K562 (cell line): ENCODE measurements around the gene HAUS5. TPM values are rescaled to one million over a fixed set of nuclear protein-coding genes. Genes with fewer than 3 reads are reported as not detected.

ENCODE experiments used
- CBX1 ChIP-seq: sonication (generic); IDR thresholded peaks from 2 replicates; pipeline ENCODE4 v1.6.1; 2016; ENCODE audit warnings: antibody characterized with exemption, low read depth, mild to moderate bottlenecking
- ELF1 ChIP-seq: fragments of 200-800 bp; sonication (Bioruptor generic); IDR thresholded peaks from 2 replicates; pipeline ENCODE4 v1.6.1; 2016; ENCODE audit warnings: missing genetic modification characterization, missing compliant biosample characterization
- EP300 ChIP-seq: IDR thresholded peaks from 2 replicates; pipeline ENCODE4 v1.6.1; 2012; ENCODE audit warnings: low read length, improper control_type of control experiment
- ETS1 ChIP-seq: conservative IDR thresholded peaks from 2 replicates; pipeline ENCODE4 v1.6.1; 2011; ENCODE audit warnings: low read depth, mild to moderate bottlenecking, low read length; ENCODE audit not compliant: control insufficient read depth
- FOXP4 ChIP-seq: sonication (generic); formaldehyde crosslinking; IDR thresholded peaks from 2 replicates; pipeline ENCODE4 v1.8.0; 2022; ENCODE audit warnings: mild to moderate bottlenecking, missing genetic modification reagents, borderline replicate concordance
- HNRNPL ChIP-seq: fragments of 200-400 bp; formaldehyde crosslinking; IDR thresholded peaks from 2 replicates; pipeline ENCODE4 v1.6.1; 2017; ENCODE audit warnings: low read depth, mild to moderate bottlenecking, low read length
- HSF4 ChIP-seq: fragments of 250-450 bp; sonication (Bioruptor Pico); IDR thresholded peaks from 2 replicates; pipeline ENCODE4 v2.1.2; 2022; ENCODE audit warnings: mild to moderate bottlenecking, moderate library complexity, borderline replicate concordance
- KDM4B ChIP-seq, 2 experiments: fragments of 450-650 bp in 1 of 2; sonication (generic) in 1 of 2; IDR thresholded peaks; 2 replicates each; pipeline ENCODE4 v1.6.1; 2016 to 2017; ENCODE audit warnings: borderline replicate concordance in 2 of 2, antibody characterized with exemption in 1 of 2, low read depth in 1 of 2, mild to moderate bottlenecking in 1 of 2
- MEIS2 ChIP-seq: fragments of 450-650 bp; IDR thresholded peaks from 2 replicates; pipeline ENCODE4 v1.6.1; 2014; ENCODE audit warnings: mild to moderate bottlenecking; ENCODE audit not compliant: partially characterized antibody
- NR2F6 ChIP-seq: fragments of 450-650 bp; formaldehyde crosslinking; IDR thresholded peaks from 2 replicates; pipeline ENCODE4 v1.4.0; 2020; ENCODE audit warnings: mild to moderate bottlenecking
- RFX1 ChIP-seq: fragments of 450-650 bp; IDR thresholded peaks from 2 replicates; pipeline ENCODE4 v1.6.1; 2016; ENCODE audit warnings: mild to moderate bottlenecking, moderate library complexity
- TBL1XR1 ChIP-seq, 2 experiments: IDR thresholded peaks; 2 replicates each; pipeline ENCODE4 v1.6.1; 2012; ENCODE audit warnings: improper control_type of control experiment in 2 of 2, low read length in 2 of 2, mild to moderate bottlenecking in 1 of 2
- USF1 ChIP-seq: sonication (generic); formaldehyde crosslinking; IDR thresholded peaks from 2 replicates; pipeline ENCODE4 v1.9.0; 2022; ENCODE audit warnings: mild to moderate bottlenecking, missing genetic modification reagents
- XRCC3 ChIP-seq: fragments of 450-650 bp; IDR thresholded peaks from 2 replicates; pipeline ENCODE4 v1.6.1; 2017; ENCODE audit warnings: mild to moderate bottlenecking, moderate library complexity
- ZNF174 ChIP-seq: fragments of 250-450 bp; sonication (Bioruptor Pico); IDR thresholded peaks from 2 replicates; pipeline ENCODE4 v1.4.0; 2020; ENCODE audit warnings: mild to moderate bottlenecking
- polyA plus RNA-seq, 8 experiments: library from polyadenylated mRNA; depleted of rRNA in 4 of 8; stranded (reverse) in 5 of 8; unstranded in 3 of 8; fragments of >200 nt; fragmentation: Nextera tagmentation in 2 of 8; fragmentation: Illumina TruSeq in 1 of 8; extraction: Ambion mirVana in 2 of 8; extraction: Trizol in 1 of 8; gene quantifications; 2 replicates each; pipeline versions ENCODE4 v1.2.1 to v1.2.3, GENCODE V29; 2011 to 2014; ENCODE audit warnings: inconsistent platforms in 1 of 8, missing spikeins in 1 of 8
- total RNA-seq, 7 experiments: library from RNA; depleted of rRNA in 6 of 7; stranded (reverse); fragments of >200 nt in 6 of 7; fragmentation: Illumina TruSeq in 2 of 7; extraction: Trizol in 2 of 7; gene quantifications; 2 replicates each; pipeline versions ENCODE4 v1.2.1 to v1.2.3, GENCODE V29; 2011 to 2021; ENCODE audit warnings: low replicate concordance in 1 of 7
- TF ChIP-seq, protein P1 (sequence below): fragments of 250-450 bp; sonication (Bioruptor Pico); IDR thresholded peaks from 2 replicates; pipeline ENCODE4 v1.8.0; 2021; ENCODE audit warnings: moderate library complexity, mild to moderate bottlenecking, inconsistent platforms
- TF ChIP-seq, protein P2 (sequence below): fragments of 200-400 bp; formaldehyde crosslinking; IDR thresholded peaks from 2 replicates; pipeline ENCODE4 v1.6.1; 2017; ENCODE audit warnings: mild to moderate bottlenecking, low read depth, low read length, moderate library complexity

Gene HAUS5
- total and polyA plus RNA-seq, 9 of the 15 experiments (the other 6 are each of a cell fraction or from before 2014, with no cell fraction given), result 3.5 to 41.3 (median 14.2) TPM

DNA sequence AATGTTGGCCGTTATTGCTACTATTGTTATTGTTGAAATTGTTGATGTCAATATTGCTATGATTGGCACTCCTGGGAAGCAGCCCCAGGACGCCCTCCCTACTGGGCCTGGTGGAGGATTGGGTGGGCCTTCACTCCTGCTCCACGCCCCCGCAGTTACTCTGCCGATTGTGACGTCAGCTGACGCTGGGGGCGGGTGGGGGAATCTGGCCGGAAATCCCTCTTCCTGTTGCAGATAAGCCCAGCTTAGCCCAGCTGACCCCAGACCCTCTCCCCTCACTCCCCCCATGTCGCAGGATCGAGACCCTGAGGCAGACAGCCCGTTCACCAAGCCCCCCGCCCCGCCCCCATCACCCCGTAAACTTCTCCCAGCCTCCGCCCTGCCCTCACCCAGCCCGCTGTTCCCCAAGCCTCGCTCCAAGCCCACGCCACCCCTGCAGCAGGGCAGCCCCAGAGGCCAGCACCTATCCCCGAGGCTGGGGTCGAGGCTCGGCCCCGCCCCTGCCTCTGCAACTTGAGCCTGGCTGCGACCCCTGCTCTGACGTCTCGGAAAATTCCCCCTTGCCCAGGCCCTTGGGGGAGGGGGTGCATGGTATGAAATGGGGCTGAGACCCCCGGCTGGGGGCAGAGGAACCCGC is 29.1 kb downstream of the HAUS5 start, which contains the start of gene ETV2 (continued):
- TF ChIP-seq ETS1, result peak; percentile 76; the same call in 1 of the 2 replicates
- TF ChIP-seq CBX1, result 0 out of 2 replicates have a peak, but pooled peaks have one; percentile 31
- TF ChIP-seq FOXP4 (CRISPR knock-in tag), result no peak
- TF ChIP-seq TBL1XR1 (IDR thresholded peaks at IDR 0.05; ENCODE audit: low read length in 2 of 2), result peak in 1 of 2 experiments; percentile 38; a peak in 1 of 4 replicates
- TF ChIP-seq KDM4B (IDR thresholded peaks at IDR 0.05; ENCODE audit: borderline replicate concordance in 2 of 2, low read depth in 1 of 2), result peak in 1 of 2 experiments; percentile 16; a peak in 1 of 4 replicates
- TF ChIP-seq NR2F6 (CRISPR knock-in tag), result no peak
- no peak for TF ChIP-seq HSF4 (CRISPR knock-in tag)
- peak; percentile 29; the same call in 1 of the 2 replicates for TF ChIP-seq USF1 (CRISPR knock-in tag)
- TF ChIP-seq ELF1, result peak; percentile 60
- TF ChIP-seq, protein P1, sequence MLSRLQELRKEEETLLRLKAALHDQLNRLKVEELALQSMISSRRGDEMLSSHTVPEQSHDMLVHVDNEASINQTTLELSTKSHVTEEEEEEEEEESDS (CRISPR knock-in tag), result no peak
- no peak for TF ChIP-seq HNRNPL
- TF ChIP-seq XRCC3, result no peak
- TF ChIP-seq, protein P2, sequence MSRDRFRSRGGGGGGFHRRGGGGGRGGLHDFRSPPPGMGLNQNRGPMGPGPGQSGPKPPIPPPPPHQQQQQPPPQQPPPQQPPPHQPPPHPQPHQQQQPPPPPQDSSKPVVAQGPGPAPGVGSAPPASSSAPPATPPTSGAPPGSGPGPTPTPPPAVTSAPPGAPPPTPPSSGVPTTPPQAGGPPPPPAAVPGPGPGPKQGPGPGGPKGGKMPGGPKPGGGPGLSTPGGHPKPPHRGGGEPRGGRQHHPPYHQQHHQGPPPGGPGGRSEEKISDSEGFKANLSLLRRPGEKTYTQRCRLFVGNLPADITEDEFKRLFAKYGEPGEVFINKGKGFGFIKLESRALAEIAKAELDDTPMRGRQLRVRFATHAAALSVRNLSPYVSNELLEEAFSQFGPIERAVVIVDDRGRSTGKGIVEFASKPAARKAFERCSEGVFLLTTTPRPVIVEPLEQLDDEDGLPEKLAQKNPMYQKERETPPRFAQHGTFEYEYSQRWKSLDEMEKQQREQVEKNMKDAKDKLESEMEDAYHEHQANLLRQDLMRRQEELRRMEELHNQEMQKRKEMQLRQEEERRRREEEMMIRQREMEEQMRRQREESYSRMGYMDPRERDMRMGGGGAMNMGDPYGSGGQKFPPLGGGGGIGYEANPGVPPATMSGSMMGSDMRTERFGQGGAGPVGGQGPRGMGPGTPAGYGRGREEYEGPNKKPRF, result no peak
- peak; percentile 42; the same call in 1 of the 2 replicates for TF ChIP-seq EP300
- TF ChIP-seq MEIS2, result no peak
- no peak for TF ChIP-seq ZNF174 (CRISPR knock-in tag)
- TF ChIP-seq RFX1, result no peak
